B cell (primary cell): Measurements from ENCODE around the gene UBE2J2. TPM values are rescaled to one million over a fixed set of nuclear protein-coding genes. Genes with fewer than 3 reads are reported as not detected.

ENCODE experiments used
- ATAC-seq: fragments of 200-7000 bp; cut with Tn5 transposase; one replicate; pipeline ENCODE4 v1.10.0; 2021; ENCODE audit warnings: low read depth, mild to moderate bottlenecking, moderate number of reproducible peaks, moderate library complexity
- CTCF ChIA-PET: fragments of 350-600 bp; sonication (Branson Sonifier 250); formaldehyde crosslinking; loops from one replicate; lab custom pipeline; 2021; ENCODE audit warnings: antibody characterized with exemption, inconsistent platforms; lab: Charles Lee
- POLR2A ChIA-PET: fragments of 350-600 bp; sonication (Branson Sonifier 250); formaldehyde crosslinking; loops from one replicate; lab custom pipeline; 2021; ENCODE audit warnings: antibody characterized with exemption; lab: Charles Lee
- DNase-seq: peaks from one replicate; pipeline ENCODE4 v3.0.0; 2013
- H2AFZ ChIP-seq: 2 replicates; pipeline ENCODE4 v1.6.1; 2012; ENCODE audit warnings: mild to moderate bottlenecking, low read depth, low read length; ENCODE audit not compliant: insufficient read depth, poor library complexity, severe bottlenecking
- H3K27ac ChIP-seq, 2 donors: 1 replicate in 1 of 2; 2 replicates in 1 of 2; pipeline ENCODE4 v1.5.1; 2012 to 2013; ENCODE audit warnings: low read length in 2 of 2, mild to moderate bottlenecking in 2 of 2, moderate library complexity in 1 of 2
- H3K27me3 ChIP-seq, 4 experiments: fragments of 200-600 bp in 1 of 4; sonication (generic) in 1 of 4; replicated peaks in 1 of 4; 1 replicate in 2 of 4; 2 replicates in 2 of 4; pipeline versions ENCODE4 v1.6.1 to v1.7.0; 2013 to 2016; ENCODE audit warnings: low read length in 3 of 4, mild to moderate bottlenecking in 2 of 4, mixed read lengths in 1 of 4, moderate library complexity in 1 of 4; ENCODE audit not compliant: insufficient read depth in 4 of 4, control insufficient read depth in 3 of 4; ENCODE audit errors: control extremely low read depth in 1 of 4
- H3K36me3 ChIP-seq, 2 experiments: replicated peaks in 1 of 2; 1 replicate in 1 of 2; 2 replicates in 1 of 2; pipeline versions ENCODE4 v1.6.1 to v1.7.1; 2013; ENCODE audit warnings: low read length in 1 of 2; ENCODE audit not compliant: insufficient read depth in 2 of 2, control insufficient read depth in 1 of 2; ENCODE audit errors: control extremely low read depth in 1 of 2, extremely low read depth in 1 of 2
- H3K4me1 ChIP-seq, 2 donors: fragments of 200-600 bp in 1 of 2; sonication (generic) in 1 of 2; 1 replicate in 1 of 2; 2 replicates in 1 of 2; pipeline versions ENCODE4 v1.5.1 to v1.6.1; 2013 to 2017; ENCODE audit warnings: low read length in 2 of 2; ENCODE audit not compliant: control insufficient read depth in 2 of 2, insufficient read depth in 2 of 2
- H3K4me2 ChIP-seq: replicated peaks from 2 replicates; pipeline ENCODE3; 2012; ENCODE audit warnings: mild to moderate bottlenecking, low read depth, low read length; ENCODE audit not compliant: poor library complexity, severe bottlenecking
- H3K4me3 ChIP-seq, 5 experiments: fragments of 200-600 bp in 1 of 5; sonication (generic) in 1 of 5; 1 replicate in 3 of 5; 2 replicates in 2 of 5; pipeline versions ENCODE4 v1.5.1 to v1.7.0; 2011 to 2016; ENCODE audit warnings: low read length in 4 of 5, mild to moderate bottlenecking in 4 of 5, low read depth in 2 of 5, control low read depth in 1 of 5, moderate library complexity in 1 of 5; ENCODE audit not compliant: insufficient read depth in 1 of 5; ENCODE audit errors: control extremely low read depth in 1 of 5, extremely low read depth in 1 of 5
- H3K79me2 ChIP-seq: fragments of 200-600 bp; sonication (generic); one replicate; pipeline ENCODE4 v1.6.0; 2016; ENCODE audit warnings: low read length; ENCODE audit not compliant: control insufficient read depth, insufficient read depth
- H3K9ac ChIP-seq: fragments of 200-600 bp; sonication (generic); 2 replicates; pipeline ENCODE4 v1.6.1; 2017; ENCODE audit warnings: mild to moderate bottlenecking, low read length, moderate library complexity
- H3K9me3 ChIP-seq, 3 donors: one replicate each; pipeline versions ENCODE4 v1.6.1 to v1.7.1; 2013; ENCODE audit warnings: low read length in 2 of 3; ENCODE audit not compliant: control insufficient read depth in 2 of 3, insufficient read depth in 1 of 3; ENCODE audit errors: control extremely low read depth in 1 of 3
- H4K20me1 ChIP-seq: 2 replicates; pipeline ENCODE4 v1.6.0; 2012; ENCODE audit warnings: mild to moderate bottlenecking, low read length; ENCODE audit not compliant: insufficient read depth, control insufficient read depth, poor library complexity, severe bottlenecking
- H3K27ac Mint-ChIP-seq: one replicate; pipeline ENCODE4 v1.8.0; 2021; ENCODE audit warnings: mixed read lengths
- H3K27me3 Mint-ChIP-seq: one replicate; pipeline ENCODE4 v1.8.0; 2021; ENCODE audit warnings: mixed read lengths
- H3K4me1 Mint-ChIP-seq: one replicate; pipeline ENCODE4 v1.8.0; 2021; ENCODE audit warnings: mixed read lengths
- H3K4me3 Mint-ChIP-seq: one replicate; pipeline ENCODE4 v1.8.0; 2021; ENCODE audit warnings: mixed read lengths
- H3K9me3 Mint-ChIP-seq: one replicate; pipeline ENCODE4 v1.8.0; 2022; ENCODE audit warnings: mixed read lengths; ENCODE audit not compliant: insufficient read depth
- EZH2 ChIP-seq: IDR thresholded peaks from 2 replicates; pipeline ENCODE4 v1.6.1; 2012; ENCODE audit warnings: borderline replicate concordance, low read depth, mild to moderate bottlenecking, moderate library complexity, low read length; ENCODE audit not compliant: insufficient read depth, poor library complexity, severe bottlenecking
- WGBS: methylation state at CpG from one replicate; pipeline ENCODE4 v1.1.5; 2013; ENCODE audit warnings: missing lambda C conversion rate; ENCODE audit not compliant: insufficient coverage; 5-methylcytosine and 5-hydroxymethylcytosine counted together
- intact Hi-C: fragments of 100-400 bp; cut with micrococcal nuclease; formaldehyde crosslinking; loops from one replicate; pipeline ENCODE4 v1.10.0; 2022
- polyA plus RNA-seq: library from polyadenylated mRNA; depleted of rRNA; stranded (reverse); fragments of >200 nt; gene quantifications from 2 replicates; pipeline ENCODE4 v1.2.3, GENCODE V29; 2012
- total RNA-seq, 2 donors: library from RNA; stranded (reverse); fragments of 120-200 nt in 1 of 2; gene quantifications; 1 replicate in 1 of 2; 2 replicates in 1 of 2; pipeline versions ENCODE4 v1.2.3 to v1.2.4, GENCODE V29; 2013 to 2022
- TF ChIP-seq, protein P1 (sequence below): fragments of 200-600 bp; IDR thresholded peaks from one replicate; pipeline ENCODE4 v1.8.0; 2022; ENCODE audit warnings: antibody characterized with exemption, mild to moderate bottlenecking

The UBE2J2 gene
- total and polyA plus RNA-seq, 2 donors (not counting 1 experiment from before 2014, with no cell fraction given), result 40.1 to 115 TPM

DNA sequence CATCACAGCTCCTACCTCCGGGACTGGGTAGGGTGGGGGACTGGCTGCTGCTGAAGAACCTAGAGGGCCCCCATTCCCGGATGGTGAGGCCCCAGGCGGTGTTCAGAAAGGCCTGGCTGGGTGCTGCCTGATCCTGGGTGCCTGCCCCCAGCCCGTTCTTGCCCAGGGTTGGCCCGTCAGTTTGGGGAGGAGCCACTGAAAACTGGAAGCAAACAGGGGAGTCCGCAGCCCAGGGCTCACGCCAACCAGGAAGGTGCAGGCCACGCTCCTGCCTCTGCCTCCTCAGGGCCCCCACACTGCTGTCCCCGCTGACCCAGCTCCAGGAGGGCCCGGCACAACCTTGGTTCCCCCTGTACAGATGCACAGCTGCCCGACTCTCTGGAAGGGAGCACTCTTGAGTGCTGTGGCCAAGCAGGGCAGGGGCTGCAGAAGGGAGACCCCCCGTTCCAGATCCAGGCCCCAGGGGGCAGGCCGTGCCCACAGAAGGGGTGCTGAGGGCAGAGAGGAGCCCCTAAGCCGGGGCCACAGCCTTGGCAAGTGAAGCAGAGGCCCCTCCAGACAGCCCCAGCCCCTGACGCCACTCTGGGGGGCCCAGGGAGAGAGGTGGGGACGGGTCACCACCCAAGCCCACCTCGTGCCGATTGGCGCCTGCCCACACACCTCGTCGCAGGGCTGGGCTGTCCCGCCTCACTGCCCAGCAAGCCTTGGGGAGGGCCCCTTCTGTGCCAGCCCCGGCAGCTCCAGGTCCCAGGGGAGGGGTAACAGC lies 32.6 kb downstream of the UBE2J2 start:
- ChIA-PET CTCF (interaction anchor here (2.0 to 2.3 kb wide), 2 partner anchors 10 to 119 kb away, joined by 6 to 7 read pairs; no protein-coding TSS in a partner anchor), POLR2A (interaction anchor here (0.5 to 1.2 kb wide), 2 partner anchors 9 to 104 kb away, joined by 4 to 15 read pairs; no protein-coding TSS in a partner anchor)
- Histone ChIP-seq H3K36me3 (no peaks in the 10 kb centered on the region), H4K20me1 (peaks cover 7% of the 10 kb centered on the region), H3K4me1 (peaks cover 15 to 17% of the 10 kb centered on the region in 2 donors), H3K27me3 (peaks cover 0 to 49% (median 12%) of the 10 kb centered on the region in 4 experiments), H2AFZ (no peak overlapping the region), H3K4me2 (no peak overlapping the region), H3K4me3 (no peak overlapping the region), H3K9me3 (peaks cover 0 to 11% (median 0%) of the 10 kb centered on the region in 3 donors), H3K9ac (no peak overlapping the region), H3K27ac (no peak overlapping the region), H3K79me2 (no peaks in the 10 kb centered on the region)
- TF ChIP-seq, protein P1, sequence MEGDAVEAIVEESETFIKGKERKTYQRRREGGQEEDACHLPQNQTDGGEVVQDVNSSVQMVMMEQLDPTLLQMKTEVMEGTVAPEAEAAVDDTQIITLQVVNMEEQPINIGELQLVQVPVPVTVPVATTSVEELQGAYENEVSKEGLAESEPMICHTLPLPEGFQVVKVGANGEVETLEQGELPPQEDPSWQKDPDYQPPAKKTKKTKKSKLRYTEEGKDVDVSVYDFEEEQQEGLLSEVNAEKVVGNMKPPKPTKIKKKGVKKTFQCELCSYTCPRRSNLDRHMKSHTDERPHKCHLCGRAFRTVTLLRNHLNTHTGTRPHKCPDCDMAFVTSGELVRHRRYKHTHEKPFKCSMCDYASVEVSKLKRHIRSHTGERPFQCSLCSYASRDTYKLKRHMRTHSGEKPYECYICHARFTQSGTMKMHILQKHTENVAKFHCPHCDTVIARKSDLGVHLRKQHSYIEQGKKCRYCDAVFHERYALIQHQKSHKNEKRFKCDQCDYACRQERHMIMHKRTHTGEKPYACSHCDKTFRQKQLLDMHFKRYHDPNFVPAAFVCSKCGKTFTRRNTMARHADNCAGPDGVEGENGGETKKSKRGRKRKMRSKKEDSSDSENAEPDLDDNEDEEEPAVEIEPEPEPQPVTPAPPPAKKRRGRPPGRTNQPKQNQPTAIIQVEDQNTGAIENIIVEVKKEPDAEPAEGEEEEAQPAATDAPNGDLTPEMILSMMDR, result no peak
- TF ChIP-seq EZH2, result no peak
- Mint-ChIP-seq H3K4me3 (no peak overlapping the region), H3K9me3 (no peaks in the 10 kb centered on the region), H3K27me3 (no peaks in the 10 kb centered on the region), H3K27ac (no peak overlapping the region), H3K4me1 (peaks cover 11% of the 10 kb centered on the region)
- WGBS, result 55% methylated on average over 23 of the region's 23 CpGs
- no peak for DNase-seq
- no peak for ATAC-seq
- intact Hi-C loops, result no loop called here

GRCh38 chr1:1240348-1240732 lies 33.3 kb downstream of the UBE2J2 start:
- Histone ChIP-seq H3K4me1 (peaks cover 13 to 15% of the 10 kb centered on the region in 2 donors), H4K20me1 (peaks cover 7% of the 10 kb centered on the region), H2AFZ (no peak overlapping the region), H3K9ac (no peak overlapping the region), H3K79me2 (no peaks in the 10 kb centered on the region), H3K27ac (no peak overlapping the region), H3K9me3 (peaks cover 0 to 5% (median 0%) of the 10 kb centered on the region in 3 donors), H3K27me3 (peaks cover 0 to 42% (median 8%) of the 10 kb centered on the region in 4 experiments), H3K4me3 (no peak overlapping the region), H3K4me2 (no peak overlapping the region), H3K36me3 (peaks cover 0 to 2% of the 10 kb centered on the region in 2 experiments)
- TF ChIP-seq, protein P1, result no peak
- no peak for TF ChIP-seq EZH2
- intact Hi-C loops, result no loop called here
- Mint-ChIP-seq H3K4me3 (no peak overlapping the region), H3K9me3 (no peaks in the 10 kb centered on the region), H3K4me1 (peaks cover 11% of the 10 kb centered on the region), H3K27ac (no peak overlapping the region), H3K27me3 (no peaks in the 10 kb centered on the region)
- WGBS, result 42% methylated on average over 2 of the region's 11 CpGs
- no peak for DNase-seq
- no peak for ATAC-seq
- CTCF ChIA-PET, result no interaction called here
- POLR2A ChIA-PET, result interaction anchor here (0.5 to 1.2 kb wide), 3 partner anchors 10 to 104 kb away, joined by 4 to 15 read pairs (median 4); no protein-coding TSS in a partner anchor
